Measurements from ENCODE around the gene QKI.

The QKI gene

GRCh38 chr6:163596174-163596573 lies 181.7 kb downstream of the QKI start:
- Histone ChIP-seq H3K27me3 (ENCODE audit: insufficient read depth, low read depth) (no peaks in the 10 kb centered on the region), H2AFZ (ENCODE audit: low read depth) (no peak overlapping the region), H3K36me3 (ENCODE audit: insufficient read depth) (no peaks in the 10 kb centered on the region), H3K79me2 (ENCODE audit: insufficient read depth, low read depth) (no peaks in the 10 kb centered on the region), H3K4me1 (ENCODE audit: low read depth, poor library complexity, severe bottlenecking) (no peaks in the 10 kb centered on the region), H3K9ac (no peak overlapping the region), H3K4me2 (no peak overlapping the region), H3K4me3 (IDR thresholded peaks at IDR 0.05; ENCODE audit: insufficient read depth, low read depth, low read length) (no peak overlapping the region), H3K27ac (no peak overlapping the region), H4K20me1 (ENCODE audit: insufficient read depth) (no peaks in the 10 kb centered on the region)
- TF ChIP-seq CTCF (conservative IDR thresholded peaks at IDR 0.05; ENCODE audit: low read depth, low read length) = no peak

GRCh38 chr6:163599136-163599535 lies 184.6 kb downstream of the QKI start:
- Histone ChIP-seq H2AFZ (ENCODE audit: low read depth) (no peak overlapping the region), H3K4me2 (no peak overlapping the region), H3K4me3 (IDR thresholded peaks at IDR 0.05; ENCODE audit: insufficient read depth, low read depth, low read length) (no peak overlapping the region), H3K9ac (no peak overlapping the region), H3K27ac (no peak overlapping the region), H3K36me3 (ENCODE audit: insufficient read depth) (no peaks in the 10 kb centered on the region), H4K20me1 (ENCODE audit: insufficient read depth) (no peaks in the 10 kb centered on the region), H3K4me1 (ENCODE audit: low read depth, poor library complexity, severe bottlenecking) (no peaks in the 10 kb centered on the region), H3K27me3 (ENCODE audit: insufficient read depth, low read depth) (no peaks in the 10 kb centered on the region), H3K79me2 (ENCODE audit: insufficient read depth, low read depth) (no peaks in the 10 kb centered on the region)
- TF ChIP-seq CTCF (conservative IDR thresholded peaks at IDR 0.05; ENCODE audit: low read depth, low read length) = no peak

- TF ChIP-seq CTCF (conservative IDR thresholded peaks at IDR 0.05; ENCODE audit: low read depth, low read length) = no peak
These were observed 185.2 kb downstream of the QKI start for GRCh38 chr6:163599684-163600083.

GRCh38 chr6:163600331-163600730 lies 185.8 kb downstream of the QKI start:
- Histone ChIP-seq H3K27ac (no peak overlapping the region), H3K9ac (no peak overlapping the region), H3K79me2 (ENCODE audit: insufficient read depth, low read depth) (no peaks in the 10 kb centered on the region), H3K4me2 (no peak overlapping the region), H3K4me3 (IDR thresholded peaks at IDR 0.05; ENCODE audit: insufficient read depth, low read depth, low read length) (no peak overlapping the region), H3K36me3 (ENCODE audit: insufficient read depth) (no peaks in the 10 kb centered on the region), H2AFZ (ENCODE audit: low read depth) (no peak overlapping the region), H3K4me1 (ENCODE audit: low read depth, poor library complexity, severe bottlenecking) (no peaks in the 10 kb centered on the region), H4K20me1 (ENCODE audit: insufficient read depth) (no peaks in the 10 kb centered on the region), H3K27me3 (ENCODE audit: insufficient read depth, low read depth) (no peaks in the 10 kb centered on the region)
- TF ChIP-seq CTCF (conservative IDR thresholded peaks at IDR 0.05; ENCODE audit: low read depth, low read length) = no peak

More at GRCh38 chr6:163599684-163600083, 185.2 kb downstream of the QKI start:
- H3K4me1 ChIP-seq (ENCODE audit: low read depth, poor library complexity, severe bottlenecking) = no peaks in the 10 kb centered on the region
- H3K27me3 ChIP-seq (ENCODE audit: insufficient read depth, low read depth) = no peaks in the 10 kb centered on the region
- H3K36me3 ChIP-seq (ENCODE audit: insufficient read depth) = no peaks in the 10 kb centered on the region
- H3K4me3 ChIP-seq (IDR thresholded peaks at IDR 0.05; ENCODE audit: insufficient read depth, low read depth, low read length) = no peak overlapping the region
- H4K20me1 ChIP-seq (ENCODE audit: insufficient read depth) = no peaks in the 10 kb centered on the region
- H2AFZ ChIP-seq (ENCODE audit: low read depth) = no peak overlapping the region
- H3K4me2 ChIP-seq = no peak overlapping the region
- no peak overlapping the region for H3K9ac ChIP-seq
- H3K27ac ChIP-seq = no peak overlapping the region
- H3K79me2 ChIP-seq (ENCODE audit: insufficient read depth, low read depth) = no peaks in the 10 kb centered on the region
